NT2/D1 (cell line): ENCODE data around the gene ADGRL4.

Experiments
- SUZ12 ChIP-seq: IDR thresholded peaks from 2 replicates; pipeline ENCODE4 v1.6.1; 2011; ENCODE audit not compliant: insufficient read length, insufficient read depth; ENCODE audit errors: extremely low read depth
- ZNF274 ChIP-seq: IDR thresholded peaks from 2 replicates; pipeline ENCODE4 v1.6.1; 2011; ENCODE audit warnings: mild to moderate bottlenecking, low read depth, low read length

DNA sequence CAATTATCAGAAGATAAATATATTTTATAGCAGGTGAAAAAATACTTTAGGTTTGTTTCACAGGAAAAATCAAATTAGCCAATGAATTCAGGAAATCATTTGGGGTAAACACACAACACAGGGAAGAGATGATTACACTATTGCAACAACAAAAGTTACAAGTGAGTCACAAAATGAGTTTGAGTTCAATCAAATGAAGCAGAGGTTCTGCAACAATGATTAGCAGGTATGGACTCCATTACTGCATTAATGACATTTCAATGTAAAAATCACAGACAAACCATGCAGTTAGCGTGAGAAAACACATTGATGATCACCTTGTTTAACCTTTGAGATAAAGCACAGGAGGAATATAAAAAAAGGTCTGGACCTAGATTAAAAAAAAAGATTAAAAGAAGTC is 9.7 kb downstream of the ADGRL4 start:
- no peak for TF ChIP-seq ZNF274
- TF ChIP-seq SUZ12 = no peak
